Measurements from ENCODE around the gene PCSK7.
A peak's percentile ranks its signal among the peaks of the same experiment; 100 is the strongest.
"Not testable (repeated sequence)": the region's sequence is repeated elsewhere in the genome, so short reads cannot be mapped to it uniquely, and the experiment has no call there.

PCSK7 gene, protein sequence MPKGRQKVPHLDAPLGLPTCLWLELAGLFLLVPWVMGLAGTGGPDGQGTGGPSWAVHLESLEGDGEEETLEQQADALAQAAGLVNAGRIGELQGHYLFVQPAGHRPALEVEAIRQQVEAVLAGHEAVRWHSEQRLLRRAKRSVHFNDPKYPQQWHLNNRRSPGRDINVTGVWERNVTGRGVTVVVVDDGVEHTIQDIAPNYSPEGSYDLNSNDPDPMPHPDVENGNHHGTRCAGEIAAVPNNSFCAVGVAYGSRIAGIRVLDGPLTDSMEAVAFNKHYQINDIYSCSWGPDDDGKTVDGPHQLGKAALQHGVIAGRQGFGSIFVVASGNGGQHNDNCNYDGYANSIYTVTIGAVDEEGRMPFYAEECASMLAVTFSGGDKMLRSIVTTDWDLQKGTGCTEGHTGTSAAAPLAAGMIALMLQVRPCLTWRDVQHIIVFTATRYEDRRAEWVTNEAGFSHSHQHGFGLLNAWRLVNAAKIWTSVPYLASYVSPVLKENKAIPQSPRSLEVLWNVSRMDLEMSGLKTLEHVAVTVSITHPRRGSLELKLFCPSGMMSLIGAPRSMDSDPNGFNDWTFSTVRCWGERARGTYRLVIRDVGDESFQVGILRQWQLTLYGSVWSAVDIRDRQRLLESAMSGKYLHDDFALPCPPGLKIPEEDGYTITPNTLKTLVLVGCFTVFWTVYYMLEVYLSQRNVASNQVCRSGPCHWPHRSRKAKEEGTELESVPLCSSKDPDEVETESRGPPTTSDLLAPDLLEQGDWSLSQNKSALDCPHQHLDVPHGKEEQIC

DNA sequence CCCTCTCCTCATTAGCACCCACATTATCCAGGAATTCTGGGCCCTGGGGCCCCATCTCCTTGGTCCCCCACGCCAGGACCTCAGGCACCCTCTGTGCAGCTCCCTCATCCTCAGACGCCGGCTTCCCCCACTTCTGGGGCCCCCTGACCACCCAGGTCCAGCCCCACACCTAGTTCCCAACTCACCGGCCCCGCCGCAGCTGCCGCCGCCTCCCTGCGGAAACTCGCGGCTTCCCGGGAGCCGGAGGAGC lies at the start of gene PCSK7:
Gene PCSK7, minus strand, starts transcription at position 232 of the 250 bp plus-strand sequence. CDS start 2,229 bp downstream, outside the sequence.
- intact Hi-C loops (cut with DNase I) = loop anchor here (2.0 to 5.0 kb wide), 2 partner anchors 85 to 444 kb away; partner anchors contain the start of genes BACE1 and ZPR1
- DNase-seq = peak in 5 of 42 donors; percentile 69 to 87 (median 82)

DNA sequence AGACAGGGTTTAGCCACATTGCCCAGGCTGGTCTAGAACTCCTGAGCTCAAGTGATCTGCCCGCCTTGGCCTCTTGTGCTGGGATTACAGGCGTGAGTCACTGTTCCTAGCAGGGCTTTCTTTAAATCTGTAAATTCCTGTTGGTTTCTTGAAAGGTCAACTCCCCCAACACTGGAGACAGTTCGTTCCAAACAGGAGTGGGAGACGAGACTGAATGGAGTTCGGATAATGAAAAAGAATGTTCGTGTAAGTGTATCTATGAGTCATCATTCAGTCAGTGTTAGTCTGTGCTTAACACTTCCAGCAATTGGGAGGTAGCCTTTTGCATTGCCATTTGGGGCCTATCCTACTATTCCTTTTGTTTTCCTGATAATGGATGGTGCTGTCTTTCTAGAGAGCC lies 49.3 kb upstream of the PCSK7 start:
- intact Hi-C loops (cut with DNase I) = no loop called here
- DNase-seq = peak in 24 of 42 donors; percentile 13 to 79 (median 36)

DNA sequence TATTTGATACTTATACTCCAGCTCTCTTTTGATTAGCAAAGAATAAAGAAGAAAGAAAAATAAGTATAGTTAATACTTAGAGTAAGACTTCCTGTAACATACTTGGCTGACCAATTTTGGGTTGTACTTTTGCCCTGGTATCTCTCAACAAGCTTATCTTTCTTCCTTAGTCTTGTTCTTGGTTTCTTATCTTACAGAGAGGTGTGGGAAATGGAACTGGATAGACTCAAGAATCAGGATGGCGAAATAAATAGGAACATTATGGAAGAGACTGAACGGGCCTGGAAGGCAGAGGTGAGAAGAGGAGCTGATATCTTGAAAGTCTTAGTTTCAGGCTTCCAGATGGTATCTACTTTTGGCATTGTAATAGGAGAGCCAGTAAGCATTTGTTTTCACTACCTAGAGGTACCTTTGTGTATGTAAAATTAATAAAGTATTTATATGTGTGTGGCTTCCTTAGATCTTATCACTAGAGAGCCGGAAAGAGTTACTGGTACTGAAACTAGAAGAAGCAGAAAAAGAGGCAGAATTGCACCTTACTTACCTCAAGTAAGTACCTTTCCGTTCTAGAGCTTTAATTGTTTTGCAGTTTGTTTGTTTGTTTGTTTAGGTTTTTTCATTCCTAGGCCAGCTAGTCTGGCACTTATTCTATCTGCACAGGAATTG lies 48.0 kb upstream of the PCSK7 start:
- intact Hi-C loops (cut with DNase I) = no loop called here
- no peak for DNase-seq

DNA sequence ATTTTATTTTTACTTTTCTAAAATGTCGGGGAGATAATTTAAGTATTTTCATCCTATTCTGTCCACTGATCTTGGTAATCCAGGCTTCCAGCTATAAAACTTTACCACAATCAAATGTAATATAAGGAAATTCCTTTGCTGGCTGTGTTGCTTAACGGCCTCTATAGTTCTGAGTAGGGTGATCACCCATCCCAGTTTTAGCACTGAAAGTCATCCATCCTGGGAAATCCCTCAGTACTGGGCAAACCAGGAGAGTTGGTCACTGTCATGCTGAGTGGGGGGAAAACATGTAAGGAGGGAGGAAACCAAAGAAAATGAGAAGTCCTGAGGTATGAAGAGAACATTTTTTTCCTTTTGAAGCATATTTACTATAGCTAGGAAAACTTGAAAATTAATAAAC lies 46.5 kb upstream of the PCSK7 start:
- intact Hi-C loops (cut with DNase I) = no loop called here
- DNase-seq = no peak

DNA sequence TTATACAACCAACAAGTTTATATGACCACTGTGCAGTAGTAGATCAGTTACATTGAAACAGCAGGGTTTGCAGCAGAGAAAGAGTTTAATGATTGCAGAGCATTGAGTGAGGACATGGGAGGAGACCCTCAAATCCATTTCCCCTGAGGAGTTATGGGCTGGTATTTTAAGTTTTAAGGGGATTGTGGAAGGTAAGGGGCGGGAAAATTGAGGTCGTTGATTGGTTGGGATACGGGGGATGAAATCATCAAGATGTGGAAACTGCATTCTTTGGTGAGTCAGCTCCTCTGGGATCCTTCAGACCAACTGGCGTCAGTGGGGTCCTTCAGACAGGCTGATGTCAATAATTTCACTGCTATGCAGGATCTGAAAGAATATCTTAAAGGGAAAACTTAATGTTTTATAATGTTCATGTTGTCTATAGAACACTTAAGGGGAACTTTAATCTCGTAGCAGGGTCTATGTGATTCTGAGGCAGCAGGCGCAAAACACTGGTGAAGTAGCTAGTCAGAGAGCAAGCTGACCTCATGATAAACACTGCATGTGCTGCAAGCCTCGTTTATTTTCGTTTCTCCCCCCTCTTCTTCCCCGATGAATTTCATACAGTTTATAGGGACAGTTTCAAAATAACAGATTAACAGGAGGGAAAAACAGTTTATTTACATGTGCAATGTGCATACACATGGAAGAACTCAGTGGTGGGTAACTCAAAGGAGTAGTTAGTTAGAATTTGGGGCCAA lies 41.8 kb upstream of the PCSK7 start:
- intact Hi-C loops (cut with DNase I) = no loop called here
- DNase-seq = no peak

DNA sequence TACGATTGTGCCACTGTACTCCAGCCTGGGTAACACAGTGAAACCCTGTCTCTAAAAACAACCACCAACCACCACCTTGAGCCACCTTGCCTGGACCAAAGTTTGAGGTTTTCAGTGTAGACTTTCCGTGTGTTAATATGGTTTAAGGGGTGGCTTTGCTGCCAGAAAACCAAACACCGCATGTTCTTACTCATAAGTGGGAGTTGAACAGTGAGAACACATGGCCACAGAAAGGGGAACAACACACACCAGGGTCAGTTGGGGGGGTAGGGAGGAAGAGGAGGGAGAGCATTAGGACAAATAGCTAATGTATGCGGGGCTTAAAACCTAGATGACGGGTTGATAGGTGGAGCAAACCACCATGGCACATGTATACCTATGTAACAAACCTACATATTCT lies 40.3 kb upstream of the PCSK7 start:
- DNase-seq; intact Hi-C loops (cut with DNase I): not testable (repeated sequence)

DNA sequence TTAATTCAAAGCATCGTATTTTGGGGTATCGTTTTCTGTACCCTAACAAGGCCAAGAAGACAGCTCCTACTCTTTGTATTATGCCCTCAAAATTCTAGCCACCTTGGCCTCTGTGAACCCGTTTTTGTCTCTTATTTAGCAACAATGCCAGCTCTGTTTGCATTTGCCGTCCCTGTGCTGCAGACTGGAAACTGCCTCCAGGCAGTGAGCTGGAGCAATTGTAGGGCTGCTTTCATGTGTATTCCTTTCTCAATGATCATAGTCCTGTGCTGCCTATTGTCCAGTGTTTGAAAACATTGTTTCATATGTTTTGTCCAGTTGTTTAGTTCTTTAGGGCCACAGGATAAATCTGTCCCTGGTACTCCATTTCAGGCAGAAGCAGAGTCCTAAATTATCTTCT lies 39.3 kb upstream of the PCSK7 start:
- intact Hi-C loops (cut with DNase I) = no loop called here
- no peak for DNase-seq

DNA sequence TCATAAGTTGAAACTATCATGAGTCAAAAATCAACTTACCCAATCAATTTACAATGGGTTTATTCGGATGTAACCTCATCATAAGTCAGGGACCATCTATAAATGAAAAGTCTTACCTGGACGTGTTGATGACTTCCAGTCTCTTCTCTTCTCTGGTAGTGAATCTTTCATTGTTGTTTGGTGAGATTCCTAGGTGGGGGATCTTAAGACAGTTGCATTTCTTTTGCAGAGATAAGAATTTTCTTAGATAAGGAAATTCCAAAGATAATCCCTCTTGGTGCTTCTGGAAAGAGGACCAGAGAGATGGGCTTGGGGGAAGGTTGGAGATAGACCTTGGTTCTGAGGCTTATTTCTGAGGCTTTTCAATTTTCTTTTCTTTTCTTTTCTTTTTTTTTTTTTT lies 38.0 kb upstream of the PCSK7 start:
- DNase-seq = no peak
- intact Hi-C loops (cut with DNase I) = no loop called here

DNA sequence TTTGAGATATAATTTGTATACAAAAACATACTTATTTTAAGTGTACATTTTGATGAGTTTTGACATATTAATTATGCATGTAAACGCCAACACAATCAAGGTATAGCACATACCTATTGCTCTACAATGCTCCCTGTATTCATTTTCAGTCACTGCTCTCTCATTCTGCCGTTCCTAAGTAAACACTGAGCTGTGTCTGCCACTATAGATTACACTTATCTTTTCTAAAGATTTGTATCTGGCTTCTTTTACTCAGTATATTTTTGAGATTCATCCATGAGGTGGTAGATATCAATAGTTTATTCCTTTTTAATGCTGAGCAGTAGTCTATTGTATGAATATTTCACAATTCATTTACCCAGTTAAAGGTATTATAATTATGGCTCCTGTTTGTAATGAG lies 33.9 kb upstream of the PCSK7 start:
- intact Hi-C loops (cut with DNase I) = no loop called here
- no peak for DNase-seq

DNA sequence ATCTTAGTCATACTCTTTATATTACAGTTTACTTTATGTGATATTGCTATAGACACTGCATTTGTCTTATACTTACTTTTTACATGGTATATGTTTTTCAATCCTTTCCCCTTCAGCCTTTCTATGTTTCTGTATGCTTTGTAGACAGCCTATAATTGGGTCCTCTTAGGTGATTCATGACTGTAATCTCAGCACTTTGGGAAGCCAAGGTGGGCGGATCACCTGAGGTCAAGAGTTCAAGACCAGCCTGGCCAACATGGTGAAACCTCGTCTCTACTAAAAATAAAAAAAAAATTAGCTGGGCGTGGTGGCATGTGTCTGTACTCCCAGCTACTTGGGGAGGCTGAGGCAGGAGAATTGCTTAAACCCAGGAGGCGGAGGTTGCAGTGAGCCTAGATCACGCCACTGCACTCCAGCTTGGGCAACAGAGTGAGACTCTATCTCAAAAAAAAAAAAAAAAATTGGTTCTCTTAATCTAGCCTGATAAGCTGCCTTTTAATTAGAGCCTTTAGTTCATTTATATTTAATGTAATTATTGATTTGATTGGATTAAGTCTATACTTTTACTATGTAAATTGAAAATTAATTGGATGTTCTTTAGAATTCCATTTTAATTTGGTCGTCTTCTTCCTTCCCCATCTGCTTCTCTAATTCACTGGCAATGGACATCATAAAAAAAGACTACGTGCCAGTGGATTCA lies 32.9 kb upstream of the PCSK7 start:
- DNase-seq; intact Hi-C loops (cut with DNase I): not testable (repeated sequence)

DNA sequence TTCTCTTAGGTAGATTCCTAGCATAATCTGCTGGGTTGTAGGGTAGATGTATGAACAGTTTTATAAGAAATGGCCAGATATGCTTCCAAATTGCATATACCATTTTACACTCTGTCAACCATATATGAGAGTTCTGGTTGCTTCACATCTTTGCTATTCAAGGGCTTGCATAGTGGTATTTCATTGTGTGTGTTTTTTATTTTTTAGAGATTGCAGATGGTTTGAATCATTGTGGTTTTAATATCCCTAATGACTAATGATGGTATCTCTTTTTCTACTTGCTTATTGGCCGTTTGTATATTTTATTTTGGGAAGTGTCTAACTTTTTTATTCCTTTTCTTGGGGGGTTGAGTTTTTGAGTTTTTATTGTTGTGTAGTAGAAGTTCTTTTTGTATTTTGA lies 27.5 kb upstream of the PCSK7 start:
- no peak for DNase-seq
- intact Hi-C loops (cut with DNase I) = no loop called here

DNA sequence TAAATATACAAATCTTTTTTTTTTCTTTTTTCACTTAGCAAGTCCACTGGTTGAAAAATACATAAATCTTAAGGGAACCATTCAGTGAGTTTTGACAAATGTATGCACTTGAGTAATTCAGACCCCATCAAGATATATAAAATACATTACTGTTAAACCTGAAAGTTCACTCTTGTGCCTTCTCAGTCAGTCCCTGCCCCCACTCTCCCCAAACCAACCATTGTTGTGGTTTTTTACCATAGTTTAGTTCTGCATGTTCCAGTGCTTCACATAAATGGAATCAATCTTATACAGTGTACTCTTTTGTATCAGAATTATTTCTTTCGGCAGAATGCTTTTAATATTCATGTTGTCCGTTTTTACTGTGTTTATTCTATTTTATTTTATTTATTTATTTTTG lies 26.7 kb upstream of the PCSK7 start:
- DNase-seq = no peak
- intact Hi-C loops (cut with DNase I) = no loop called here

DNA sequence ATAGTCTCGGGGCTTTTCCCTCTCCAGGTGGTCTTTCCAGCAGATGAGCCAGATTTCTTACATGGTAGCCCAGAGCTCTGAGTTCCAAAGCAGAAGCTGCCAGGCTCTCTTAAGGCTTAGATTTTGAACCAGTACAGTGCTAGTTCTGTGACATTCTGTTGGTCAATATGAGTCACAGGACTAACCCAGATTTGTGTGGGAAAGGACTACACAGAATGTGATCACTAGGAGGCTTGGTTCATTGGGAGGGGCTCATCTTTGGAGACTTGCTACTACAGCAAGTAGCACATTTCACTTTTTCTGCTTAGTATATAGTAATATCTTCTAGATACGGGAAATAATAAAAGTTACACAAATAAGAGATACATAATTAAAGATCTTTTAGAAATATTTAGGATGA lies 24.7 kb upstream of the PCSK7 start:
- intact Hi-C loops (cut with DNase I) = no loop called here
- DNase-seq = no peak

DNA sequence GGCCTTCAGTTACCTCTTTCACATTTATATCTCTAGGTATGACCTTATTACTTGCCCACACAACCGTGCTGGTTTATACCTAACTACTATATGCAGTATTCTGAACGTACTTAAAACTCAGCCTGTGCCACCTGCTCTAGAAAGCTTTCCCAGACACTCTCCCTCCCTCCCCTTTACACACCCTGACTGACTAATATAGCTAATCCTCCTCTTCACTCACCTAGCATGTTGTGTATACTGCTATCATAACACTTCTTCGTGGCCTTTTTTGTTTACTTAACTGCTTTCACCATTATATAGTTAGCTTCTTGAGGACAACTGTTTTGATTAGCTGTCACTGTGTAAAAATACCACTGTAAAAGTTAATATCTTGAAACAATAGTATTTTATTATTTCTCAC lies 24.1 kb upstream of the PCSK7 start:
- intact Hi-C loops (cut with DNase I) = no loop called here
- peak in 1 of 42 donors; percentile 24 for DNase-seq

DNA sequence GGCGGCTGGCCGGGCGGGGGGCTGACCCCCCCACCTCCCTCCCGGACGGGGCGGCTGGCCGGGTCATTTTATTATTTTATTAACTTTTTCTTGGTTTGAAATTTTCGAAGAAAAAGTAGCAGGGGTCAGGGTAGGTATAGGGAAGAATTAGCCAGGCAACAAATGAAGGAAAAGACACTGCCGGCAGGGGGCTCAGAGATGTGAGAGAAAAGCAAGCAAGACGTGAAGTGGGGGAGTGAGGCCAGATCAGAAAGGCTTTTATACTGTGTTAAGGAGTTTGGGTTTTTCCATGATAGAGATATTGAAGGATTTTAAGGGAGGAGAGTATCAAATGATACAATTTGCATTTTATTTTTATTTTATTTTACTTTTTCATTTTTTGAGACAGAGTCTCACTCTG lies 19.6 kb upstream of the PCSK7 start:
- intact Hi-C loops (cut with DNase I) = no loop called here
- DNase-seq = no peak

DNA sequence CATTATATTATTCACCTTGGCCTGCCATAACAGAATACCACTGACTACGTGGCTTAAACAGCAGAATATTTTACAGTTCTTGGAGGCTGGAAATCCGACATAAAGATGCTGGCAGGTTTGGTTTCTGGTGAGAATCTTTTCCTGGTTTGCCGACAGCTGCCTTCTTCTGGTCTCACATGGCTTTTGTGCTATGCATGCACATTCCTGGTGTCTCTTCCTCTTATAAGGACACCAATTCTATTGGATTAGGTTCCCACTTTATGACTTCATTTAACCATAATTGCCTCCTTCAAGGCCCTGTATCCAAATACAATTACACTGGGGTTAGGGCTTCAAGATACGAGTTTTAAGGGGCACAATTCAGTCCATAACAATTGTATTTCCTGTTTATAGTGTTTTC lies 17.7 kb upstream of the PCSK7 start:
- intact Hi-C loops (cut with DNase I) = no loop called here
- no peak for DNase-seq

DNA sequence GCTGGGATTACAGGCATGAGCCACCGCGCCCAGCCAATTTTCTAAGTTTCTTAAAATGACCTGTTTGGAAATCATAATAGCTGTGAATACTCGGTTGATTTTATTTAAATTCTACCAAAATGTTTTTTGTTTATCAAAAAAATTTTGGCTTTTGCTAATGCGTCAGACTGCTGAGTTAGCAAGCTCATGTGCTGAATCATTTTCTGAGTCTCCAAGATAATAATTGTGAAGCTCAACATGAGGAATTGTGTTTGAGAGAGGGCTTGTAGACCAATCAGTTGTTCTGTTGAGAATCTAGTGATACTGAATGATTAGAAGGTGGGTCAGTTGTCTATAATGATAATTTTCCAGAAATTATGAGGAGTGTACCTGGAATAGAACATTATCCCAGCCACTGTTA lies 16.5 kb upstream of the PCSK7 start:
- DNase-seq = no peak
- intact Hi-C loops (cut with DNase I) = no loop called here

DNA sequence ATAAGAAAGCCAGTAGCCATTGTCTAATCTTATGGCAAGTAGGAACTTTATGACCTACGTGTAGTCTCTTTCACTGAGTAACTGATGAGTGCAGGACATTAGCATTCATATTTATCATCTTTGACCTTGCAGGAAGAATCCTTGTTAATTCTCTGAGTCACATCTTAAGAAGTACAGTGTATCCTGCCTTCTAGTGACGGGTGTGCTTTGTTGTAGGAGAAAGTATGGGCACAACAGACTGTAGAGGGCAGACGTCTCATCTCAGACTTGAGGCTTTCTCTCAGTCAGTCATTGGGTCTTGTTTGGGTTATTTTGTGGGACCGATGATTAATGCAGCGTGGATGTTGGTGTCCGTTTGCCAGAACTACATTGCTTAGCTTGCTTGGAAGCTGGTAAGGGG lies 7.4 kb upstream of the PCSK7 start:
- intact Hi-C loops (cut with DNase I) = no loop called here
- peak in 1 of 42 donors; percentile 12 for DNase-seq

DNA sequence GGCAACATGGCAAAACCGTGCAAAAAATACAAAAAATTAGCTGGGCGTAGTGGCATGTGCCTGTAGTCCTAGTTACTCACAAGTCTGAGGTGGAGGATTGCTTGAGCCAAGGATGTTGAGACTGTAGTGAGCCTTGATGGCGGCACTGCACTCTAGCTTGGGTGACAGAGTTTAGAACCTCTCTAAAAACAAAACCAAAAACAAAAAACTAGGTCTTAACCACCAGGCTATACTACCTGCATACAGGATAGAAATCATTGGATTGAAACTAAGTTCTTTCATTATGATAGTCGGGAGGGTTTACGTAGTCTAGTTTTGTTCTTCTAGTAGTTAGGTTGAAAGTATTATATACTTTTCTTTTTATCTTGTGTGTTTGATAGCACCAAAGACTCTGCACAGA lies 6.3 kb upstream of the PCSK7 start:
- intact Hi-C loops (cut with DNase I) = no loop called here
- DNase-seq = no peak

Measured in head of caudate nucleus (tissue), 42 donors.